ENCODE data around the gene APBB1IP. TPM values are rescaled to one million over a fixed set of nuclear protein-coding genes. Genes with fewer than 3 reads are reported as not detected.

Gene APBB1IP
- total and polyA plus RNA-seq, 9 of the 15 experiments (the other 6 are each of a cell fraction or from before 2014, with no cell fraction given), result 0.03 to 0.11 (median 0.06) TPM; not detected in 4

DNA sequence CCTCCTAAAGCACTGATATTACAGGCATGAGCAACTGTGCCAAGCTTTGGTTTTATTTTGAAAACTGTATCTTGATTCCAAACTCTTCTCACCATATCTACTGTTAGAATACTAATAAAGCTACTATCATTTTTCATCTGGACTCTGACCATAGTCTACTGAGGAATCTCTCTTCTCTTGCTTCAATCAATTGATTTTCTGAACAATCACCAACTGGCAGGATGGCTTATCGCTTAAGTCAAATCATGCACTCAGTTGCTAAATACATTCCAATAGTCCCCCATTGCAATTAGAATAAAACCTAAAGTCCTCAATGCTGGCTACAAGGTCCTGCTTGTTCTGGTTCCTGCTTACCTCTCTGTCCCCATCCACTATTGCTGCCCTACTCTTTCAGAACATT, 2.3 kb upstream of the APBB1IP start:
- Histone ChIP-seq H4K20me1 (replicated peaks; ENCODE audit: control insufficient read depth, insufficient read depth, low read length) (no peaks in the 10 kb centered on the region), H3K36me3 (ENCODE audit: control insufficient read depth, insufficient read depth, low read length) (no peaks in the 10 kb centered on the region), H3K79me2 (ENCODE audit: control insufficient read depth, insufficient read depth, low read length) (no peaks in the 10 kb centered on the region), H3K27me3 (ENCODE audit: control insufficient read depth in 2 of 2, insufficient read depth in 2 of 2, low read length in 2 of 2) (peaks cover 2 to 18% of the 10 kb centered on the region in 2 experiments; a peak in 3 of 5 replicates), H3K9me3 (replicated peaks; ENCODE audit: control insufficient read depth, insufficient read depth, low read depth, low read length) (no peaks in the 10 kb centered on the region; the same call in 1 of the 2 replicates), H3K9ac (ENCODE audit: insufficient read depth in 1 of 2, low read depth in 2 of 2, low read length in 2 of 2) (no peak overlapping the region), H2AFZ (ENCODE audit: low read depth, low read length) (no peak overlapping the region), H3K4me1 (replicated peaks in 1 of 2; ENCODE audit: control insufficient read depth in 2 of 2, insufficient read depth in 2 of 2, low read length in 2 of 2) (peaks cover 0 to 9% of the 10 kb centered on the region in 2 experiments; a peak in 2 of 5 replicates), H3K4me3 (no peak overlapping the region), H3K27ac (ENCODE audit: extremely low read depth, low read depth, low read length) (no peak overlapping the region), H3K9me1 (ENCODE audit: control insufficient read depth, insufficient read depth, low read length) (no peaks in the 10 kb centered on the region), H3K4me2 (ENCODE audit: insufficient read depth, low read length) (no peak overlapping the region)
- no TSS peak for BruUV-seq (replicated peaks)
- in situ Hi-C loops (cut with MboI), result no loop called here
- no peak for ATAC-seq
- TF ChIP-seq TCF3 (CRISPR knock-in tag; IDR thresholded peaks at IDR 0.05) (no peak), NR2C2 (CRISPR knock-in tag; IDR thresholded peaks at IDR 0.05) (no peak), NR2C2 (tag; IDR thresholded peaks at IDR 0.05) (no peak), PHB2 (IDR thresholded peaks at IDR 0.05; ENCODE audit: low read depth) (no peak), ZNF785 (CRISPR knock-in tag; IDR thresholded peaks at IDR 0.05) (no peak), EHMT2 (IDR thresholded peaks at IDR 0.05) (no peak), ZNF431 (CRISPR knock-in tag; IDR thresholded peaks at IDR 0.05) (no peak)
- FAIRE-seq, result no peak
- POLR2A ChIA-PET, result no interaction called here
- intact Hi-C loops (cut with micrococcal nuclease), result no loop called here
- 6% methylated on average over 1 of the region's 1 CpG for WGBS (ENCODE audit: insufficient coverage, low coverage, missing lambda C conversion rate)
- DNase-seq (ENCODE audit: extremely low read depth in 1 of 4, low spot score in 3 of 4), result no peak
- CTCF ChIA-PET (ENCODE audit: low intra/inter-chr PET ratio), result no interaction called here

GRCh38 chr10:26436848-26437247, 1.3 kb upstream of the APBB1IP start:
- H3K4me1 ChIP-seq (replicated peaks in 1 of 2; ENCODE audit: control insufficient read depth in 2 of 2, insufficient read depth in 2 of 2, low read length in 2 of 2), result peaks cover 0 to 9% of the 10 kb centered on the region in 2 experiments; a peak in 2 of 5 replicates
- peaks cover 2 to 18% of the 10 kb centered on the region in 2 experiments; a peak in 3 of 5 replicates for H3K27me3 ChIP-seq (ENCODE audit: control insufficient read depth in 2 of 2, insufficient read depth in 2 of 2, low read length in 2 of 2)
- BruUV-seq (replicated peaks), result no TSS peak
- no peak for FAIRE-seq
- no peak overlapping the region for H3K4me3 ChIP-seq
- H3K4me2 ChIP-seq (ENCODE audit: insufficient read depth, low read length), result no peak overlapping the region
- CTCF ChIA-PET (ENCODE audit: low intra/inter-chr PET ratio), result no interaction called here
- 0% methylated on average over 2 of the region's 2 CpGs for WGBS (ENCODE audit: insufficient coverage, low coverage, missing lambda C conversion rate)
- no peak for ATAC-seq
- POLR2A ChIA-PET, result no interaction called here
- no peak overlapping the region for H2AFZ ChIP-seq (ENCODE audit: low read depth, low read length)
- H3K79me2 ChIP-seq (ENCODE audit: control insufficient read depth, insufficient read depth, low read length), result no peaks in the 10 kb centered on the region
- no peaks in the 10 kb centered on the region for H4K20me1 ChIP-seq (replicated peaks; ENCODE audit: control insufficient read depth, insufficient read depth, low read length)
- in situ Hi-C loops (cut with MboI) (no loop called here), intact Hi-C loops (cut with micrococcal nuclease) (no loop called here)
- H3K9me1 ChIP-seq (ENCODE audit: control insufficient read depth, insufficient read depth, low read length), result no peaks in the 10 kb centered on the region
- H3K9me3 ChIP-seq (replicated peaks; ENCODE audit: control insufficient read depth, insufficient read depth, low read depth, low read length), result no peaks in the 10 kb centered on the region; the same call in 1 of the 2 replicates
- no peak overlapping the region for H3K27ac ChIP-seq (ENCODE audit: extremely low read depth, low read depth, low read length)
- DNase-seq (ENCODE audit: extremely low read depth in 1 of 4, low spot score in 3 of 4), result no peak
- no peaks in the 10 kb centered on the region for H3K36me3 ChIP-seq (ENCODE audit: control insufficient read depth, insufficient read depth, low read length)
- no peak overlapping the region for H3K9ac ChIP-seq (ENCODE audit: insufficient read depth in 1 of 2, low read depth in 2 of 2, low read length in 2 of 2)
- TF ChIP-seq NEUROD1 (IDR thresholded peaks at IDR 0.05; ENCODE audit: borderline replicate concordance, low read depth, low read length, partially characterized antibody), result no peak
- TF ChIP-seq, protein P1, sequence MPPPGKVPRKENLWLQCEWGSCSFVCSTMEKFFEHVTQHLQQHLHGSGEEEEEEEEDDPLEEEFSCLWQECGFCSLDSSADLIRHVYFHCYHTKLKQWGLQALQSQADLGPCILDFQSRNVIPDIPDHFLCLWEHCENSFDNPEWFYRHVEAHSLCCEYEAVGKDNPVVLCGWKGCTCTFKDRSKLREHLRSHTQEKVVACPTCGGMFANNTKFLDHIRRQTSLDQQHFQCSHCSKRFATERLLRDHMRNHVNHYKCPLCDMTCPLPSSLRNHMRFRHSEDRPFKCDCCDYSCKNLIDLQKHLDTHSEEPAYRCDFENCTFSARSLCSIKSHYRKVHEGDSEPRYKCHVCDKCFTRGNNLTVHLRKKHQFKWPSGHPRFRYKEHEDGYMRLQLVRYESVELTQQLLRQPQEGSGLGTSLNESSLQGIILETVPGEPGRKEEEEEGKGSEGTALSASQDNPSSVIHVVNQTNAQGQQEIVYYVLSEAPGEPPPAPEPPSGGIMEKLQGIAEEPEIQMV (tag; conservative IDR thresholded peaks at IDR 0.05; ENCODE audit: low read depth), result no peak

All from K562 (cell line).